AG08395 (cell line): Measurements from ENCODE around the gene WNT4.
A peak's percentile ranks its signal among the peaks of the same experiment; 100 is the strongest.

Source experiments
- DNase-seq: peaks from one replicate; pipeline ENCODE4 v3.0.0; 2012; ENCODE audit warnings: mixed read lengths, low spot score

WNT4 gene

DNA sequence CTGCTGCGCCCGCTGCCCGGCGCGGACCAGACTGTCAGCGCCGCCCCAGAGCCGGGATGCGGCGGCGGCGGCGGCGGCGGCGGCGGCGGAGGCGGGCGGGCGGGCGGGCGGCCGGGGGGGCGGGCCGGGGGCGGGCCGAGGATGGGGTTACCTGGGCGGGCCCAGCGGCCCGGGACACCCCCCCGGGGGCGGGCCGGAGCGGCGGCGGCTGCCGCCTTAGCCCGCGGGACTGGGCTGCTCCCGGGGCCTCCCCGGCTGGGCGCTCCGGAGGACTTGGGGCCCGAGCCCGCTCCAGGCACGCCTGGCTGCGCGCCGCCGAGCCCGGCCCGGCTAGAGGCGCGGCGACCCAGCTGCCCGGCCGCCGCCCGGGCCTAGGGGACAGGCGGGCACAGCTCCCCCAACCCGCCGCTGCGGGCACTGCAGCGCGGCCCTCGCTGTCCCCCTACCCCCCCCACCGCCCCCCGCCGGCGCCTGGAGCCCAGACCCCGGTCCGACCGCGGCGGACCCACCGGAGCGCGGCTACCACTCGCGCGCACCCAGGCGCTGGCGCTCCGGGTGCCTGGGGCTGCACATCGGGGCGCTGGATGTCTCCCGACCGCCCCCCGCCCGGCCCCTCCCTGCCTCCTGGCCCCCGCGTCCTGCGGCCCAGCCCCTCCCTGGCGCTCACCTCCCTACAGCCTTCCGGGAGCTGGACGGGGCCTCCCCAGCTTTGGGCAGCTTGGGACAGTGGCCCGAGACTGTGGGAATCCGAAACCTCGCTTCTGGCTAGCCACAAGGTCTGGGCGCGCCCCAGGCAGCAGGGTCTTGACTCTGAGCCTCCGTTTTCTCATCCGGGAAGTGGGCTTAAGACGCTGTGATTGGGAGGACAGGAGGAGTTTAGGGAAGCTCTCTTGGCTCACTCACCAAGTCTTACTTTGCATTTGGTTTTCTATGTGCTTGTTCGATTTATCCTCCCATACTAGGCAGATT lies at the start of gene WNT4:
Gene WNT4 (minus strand): TSS at position 33 of the 969 bp plus-strand sequence. CDS start 175 bp downstream, outside the sequence.
- DNase-seq: peak; percentile 68

DNA sequence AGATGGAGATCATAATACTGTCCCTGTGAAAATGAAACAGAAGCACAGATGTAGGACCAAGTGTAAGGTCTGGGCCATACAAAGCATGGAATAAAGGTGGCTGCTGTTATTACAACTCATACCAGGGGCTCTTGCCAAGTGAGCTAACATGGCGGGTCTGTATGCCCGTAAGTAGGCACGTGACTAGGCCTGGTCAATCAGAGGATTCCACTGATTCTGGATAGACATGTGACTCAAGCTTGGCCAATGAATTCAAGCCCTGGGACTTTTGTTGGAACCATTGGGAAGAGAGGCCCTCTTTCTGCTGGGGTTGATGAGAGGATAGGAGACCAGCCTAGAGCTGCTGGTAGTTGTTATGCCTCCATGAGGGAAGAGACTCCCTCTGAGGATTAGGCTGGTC lies 47.8 kb upstream of the WNT4 start:
- no peak for DNase-seq

DNA sequence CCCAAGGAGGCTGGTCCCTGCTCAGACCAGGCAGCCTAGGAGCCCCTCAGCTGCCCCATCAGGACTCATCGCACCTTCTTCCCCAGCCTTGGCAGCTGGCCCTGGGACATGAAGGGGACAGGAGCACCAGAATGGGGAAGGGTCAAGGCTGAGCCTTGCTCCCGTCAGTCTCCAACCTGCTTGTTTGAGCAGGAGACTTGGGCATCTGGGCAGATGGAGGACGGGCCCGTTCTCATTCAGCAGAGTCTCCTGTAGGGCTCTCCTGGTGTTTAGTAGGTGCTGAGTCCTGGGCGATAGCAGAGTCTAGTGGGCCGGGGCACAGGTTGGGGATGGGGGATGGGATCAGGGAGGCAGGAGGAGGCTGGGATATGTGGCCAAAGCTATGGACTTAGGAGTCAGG lies 47.4 kb upstream of the WNT4 start:
- no peak for DNase-seq

DNA sequence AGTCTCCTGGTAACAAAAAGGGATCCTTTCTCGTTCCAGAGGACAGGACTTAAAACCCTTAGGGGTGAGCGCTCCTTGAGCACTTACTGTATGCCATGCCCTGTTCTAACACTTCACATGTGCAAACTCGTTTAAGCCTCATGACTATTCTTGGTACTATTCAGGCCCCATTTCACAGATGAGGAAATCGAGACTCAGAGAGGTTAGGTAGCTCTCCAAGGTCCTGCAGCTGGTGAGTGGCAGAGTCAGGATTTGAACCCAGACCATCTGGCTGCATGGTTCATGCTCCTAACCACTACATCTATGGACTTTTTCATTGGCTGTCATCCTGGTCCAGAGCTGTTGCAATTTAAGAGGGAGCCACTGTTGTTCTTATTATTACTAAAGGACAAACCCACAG lies 46.7 kb upstream of the WNT4 start:
- no peak for DNase-seq

DNA sequence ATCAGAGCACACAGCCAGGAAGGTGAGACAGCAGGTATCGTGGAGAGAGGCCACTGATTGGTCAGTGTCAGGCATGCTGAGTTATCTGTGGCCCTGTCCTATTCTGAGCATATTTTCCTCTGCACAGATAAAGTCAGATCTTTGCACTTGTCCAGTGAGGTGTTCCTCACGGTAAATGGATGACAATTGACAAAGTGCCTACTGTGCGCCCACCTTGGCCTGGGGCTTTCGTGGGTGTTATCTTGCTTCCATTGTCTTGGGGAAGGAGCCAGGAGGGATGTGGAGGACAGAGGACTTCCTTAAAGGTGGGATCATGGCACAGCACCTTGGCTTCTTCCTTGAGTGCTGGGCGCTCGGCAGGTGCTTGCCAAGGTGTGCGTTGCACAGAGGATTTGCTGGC lies 46.0 kb upstream of the WNT4 start:
- no peak for DNase-seq

DNA sequence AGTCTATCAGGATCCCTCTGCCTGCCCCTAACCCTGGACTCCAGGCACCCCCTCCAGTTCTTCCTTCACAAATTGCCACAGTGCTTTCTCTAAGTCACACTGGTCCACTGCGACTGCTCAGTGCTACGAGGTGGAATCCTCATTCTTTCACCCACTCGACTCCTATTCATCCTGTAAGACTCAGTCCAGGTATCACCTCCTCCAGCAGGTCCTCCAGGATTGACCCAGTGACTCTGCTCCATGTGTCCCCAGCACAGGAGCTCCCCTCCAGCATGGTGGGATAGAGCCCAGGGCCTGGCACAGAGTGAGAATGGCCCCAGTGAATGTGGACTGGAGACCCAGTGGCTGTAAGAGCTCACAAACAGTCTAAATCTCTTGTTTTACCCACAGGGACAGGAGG lies 45.5 kb upstream of the WNT4 start:
- no peak for DNase-seq

DNA sequence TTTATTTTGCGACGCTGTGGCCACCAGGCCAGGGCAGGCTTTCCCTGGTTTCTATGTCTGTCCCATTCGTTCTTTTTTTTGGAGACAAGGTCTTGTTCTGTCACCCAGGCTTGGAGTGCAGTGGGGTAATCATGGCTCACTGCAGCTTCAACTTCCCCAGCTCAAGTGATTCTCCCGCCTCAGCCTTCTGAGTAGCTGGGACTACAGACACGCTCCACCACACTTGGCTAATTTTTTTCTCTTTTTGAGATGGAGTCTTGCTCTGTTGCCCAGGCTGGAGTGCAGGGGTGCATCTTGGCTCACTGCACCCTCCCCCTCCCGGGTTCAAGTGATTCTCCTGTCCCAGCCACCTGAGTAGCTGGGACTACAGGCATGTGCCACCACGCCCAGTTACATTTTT lies 43.4 kb upstream of the WNT4 start:
- no peak for DNase-seq

DNA sequence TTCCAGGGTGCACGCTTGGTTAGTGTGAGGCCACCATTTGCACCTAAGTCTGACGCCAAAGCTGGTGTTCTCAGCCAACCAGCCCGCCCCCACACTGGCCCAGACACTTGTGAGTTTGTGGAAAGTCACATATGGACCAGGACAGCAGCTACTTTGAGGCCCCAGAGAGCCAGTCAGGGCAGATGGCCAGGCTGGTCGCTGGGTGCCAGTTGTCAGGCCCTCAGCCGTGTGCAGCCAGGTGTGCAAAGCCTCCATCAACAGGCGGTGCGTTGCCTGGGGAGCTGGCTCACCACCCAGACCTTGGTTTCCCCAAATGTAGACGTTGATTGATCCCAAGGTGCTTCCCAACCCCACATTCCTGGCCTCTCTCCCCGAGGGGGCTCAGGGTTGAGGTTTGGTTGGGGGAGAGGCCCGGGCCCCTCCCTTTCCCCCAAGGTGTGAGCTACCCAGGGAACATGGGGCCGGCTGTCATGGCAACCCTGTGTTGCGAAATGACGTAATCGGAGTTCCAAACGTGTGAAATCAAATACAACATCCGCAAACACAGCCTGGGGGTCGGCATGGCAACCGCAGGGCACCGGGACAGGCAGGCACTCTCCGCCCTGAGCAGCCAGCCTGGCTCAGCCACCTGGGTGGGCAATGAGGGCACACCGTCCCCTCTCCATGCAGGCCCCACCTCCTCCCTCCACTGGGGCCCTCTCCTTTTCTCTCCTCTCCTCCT lies 42.2 kb upstream of the WNT4 start:
- DNase-seq: no peak

DNA sequence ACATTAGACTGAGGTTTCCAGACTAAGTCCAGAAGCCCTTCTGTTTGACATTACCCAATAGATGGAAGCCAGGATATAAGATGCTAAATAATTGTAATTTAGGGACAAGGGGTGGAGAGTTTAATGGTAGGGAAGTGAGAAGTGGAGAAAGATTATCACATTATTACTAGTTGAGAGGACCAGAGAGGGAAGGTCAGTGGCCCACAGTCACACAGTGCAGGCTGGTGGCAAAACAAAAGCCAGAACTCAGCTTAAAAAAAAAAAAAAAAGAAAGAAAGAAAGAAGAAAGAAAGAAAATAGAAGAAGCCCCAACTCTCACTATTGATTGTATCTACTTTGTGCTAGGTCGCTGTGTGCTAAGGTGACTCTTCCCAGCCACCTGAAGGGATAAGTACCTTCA lies 41.6 kb upstream of the WNT4 start:
- no peak for DNase-seq

DNA sequence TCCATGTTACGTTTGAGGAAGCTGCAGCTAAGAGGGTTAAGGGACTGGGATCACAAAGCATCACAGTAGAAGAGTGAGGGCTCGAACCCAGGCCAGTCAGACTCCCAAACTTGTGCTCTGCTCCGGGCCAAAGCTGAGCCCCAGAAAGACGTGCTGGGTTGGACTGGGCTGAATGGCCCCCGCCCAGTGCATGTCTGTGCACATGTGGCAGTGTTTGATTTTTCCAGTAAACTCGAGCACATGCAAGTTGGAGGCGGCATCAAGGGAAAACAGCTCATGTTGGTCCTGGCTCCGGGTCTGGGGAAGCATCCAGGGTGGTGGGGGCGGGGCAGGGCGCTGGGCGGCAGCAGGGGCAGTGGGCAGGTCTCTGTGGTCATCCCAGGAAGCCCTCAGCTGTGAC lies 39.8 kb upstream of the WNT4 start:
- DNase-seq: no peak

DNA sequence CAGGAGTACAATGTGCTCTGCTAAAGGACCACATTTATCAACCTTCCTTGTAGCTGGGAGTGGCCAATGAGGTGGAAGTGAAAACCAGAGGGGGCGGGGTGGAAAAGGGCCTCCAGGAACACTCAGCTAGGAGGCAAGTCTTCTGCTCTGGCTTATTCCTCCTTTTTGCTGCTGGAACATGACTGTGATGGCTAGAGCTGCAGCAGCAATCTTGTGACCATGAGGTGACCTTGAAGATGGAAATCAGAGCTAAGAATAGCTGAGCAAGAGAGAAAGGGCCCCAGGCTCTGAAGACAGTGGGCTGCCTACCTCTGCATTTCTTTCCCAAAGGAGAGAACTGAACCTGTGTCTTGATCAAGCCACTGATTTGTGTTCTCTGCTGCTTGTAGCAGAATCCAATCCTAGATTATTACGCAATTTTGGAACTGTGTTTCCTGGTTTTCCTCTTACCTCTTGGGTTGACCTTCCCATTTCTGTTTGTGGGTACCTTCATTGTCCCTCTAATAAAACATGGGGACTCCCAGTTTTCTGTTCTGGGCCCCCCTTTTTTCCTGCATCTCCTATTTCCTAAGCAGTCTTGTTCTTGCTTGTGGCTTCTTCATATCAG lies 36.4 kb upstream of the WNT4 start:
- no peak for DNase-seq

DNA sequence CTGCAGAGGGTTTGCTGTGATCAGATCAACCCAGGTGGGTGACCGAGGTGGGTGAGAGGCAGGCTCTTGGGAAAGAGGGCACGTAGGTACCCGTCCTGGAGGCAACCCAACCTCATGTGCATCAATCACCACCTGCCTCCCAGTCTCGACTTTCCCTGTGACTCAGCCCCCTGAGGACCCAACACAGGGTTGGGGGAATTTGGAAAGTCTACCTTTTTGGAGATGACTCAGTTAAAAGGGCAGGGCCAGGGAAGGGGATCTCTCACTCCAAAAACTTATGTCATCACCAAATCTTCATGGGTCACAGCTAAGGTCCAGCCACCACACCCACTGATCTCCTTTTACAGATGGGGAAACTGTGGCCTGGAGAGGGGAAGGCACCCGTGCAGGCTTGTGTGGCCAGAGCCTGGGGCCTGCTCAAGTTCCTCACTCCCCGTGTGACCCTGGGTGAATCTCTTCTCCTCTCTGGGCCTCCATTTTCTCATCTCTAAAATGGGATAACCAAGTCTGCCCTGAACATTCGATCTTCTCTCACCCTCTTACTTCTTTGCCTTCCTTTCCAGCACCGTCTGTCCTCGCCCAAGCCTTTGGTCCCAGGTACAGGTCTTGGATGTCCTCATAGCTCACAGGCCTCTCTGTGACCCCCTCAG lies 34.6 kb upstream of the WNT4 start:
- no peak for DNase-seq

DNA sequence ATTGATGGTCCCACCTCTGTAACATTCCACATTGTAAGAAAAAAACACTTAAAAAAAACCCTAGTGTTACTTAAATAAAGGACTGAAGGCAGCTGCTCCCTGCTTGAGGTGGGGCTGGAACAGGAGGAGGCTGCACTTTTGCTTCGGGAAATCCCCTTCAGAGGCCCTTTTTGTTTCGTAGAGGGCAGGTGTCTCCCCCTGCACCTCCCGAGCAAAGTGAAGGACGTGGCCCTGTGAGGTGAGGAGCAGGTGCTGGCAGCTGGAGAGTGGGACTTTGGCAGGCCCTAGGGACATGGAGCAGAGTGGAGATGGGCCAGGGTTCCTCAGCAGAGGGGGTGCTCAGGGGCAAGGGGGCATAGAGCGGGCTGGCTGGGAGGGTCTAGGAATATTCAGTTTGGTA lies 33.4 kb upstream of the WNT4 start:
- no peak for DNase-seq

DNA sequence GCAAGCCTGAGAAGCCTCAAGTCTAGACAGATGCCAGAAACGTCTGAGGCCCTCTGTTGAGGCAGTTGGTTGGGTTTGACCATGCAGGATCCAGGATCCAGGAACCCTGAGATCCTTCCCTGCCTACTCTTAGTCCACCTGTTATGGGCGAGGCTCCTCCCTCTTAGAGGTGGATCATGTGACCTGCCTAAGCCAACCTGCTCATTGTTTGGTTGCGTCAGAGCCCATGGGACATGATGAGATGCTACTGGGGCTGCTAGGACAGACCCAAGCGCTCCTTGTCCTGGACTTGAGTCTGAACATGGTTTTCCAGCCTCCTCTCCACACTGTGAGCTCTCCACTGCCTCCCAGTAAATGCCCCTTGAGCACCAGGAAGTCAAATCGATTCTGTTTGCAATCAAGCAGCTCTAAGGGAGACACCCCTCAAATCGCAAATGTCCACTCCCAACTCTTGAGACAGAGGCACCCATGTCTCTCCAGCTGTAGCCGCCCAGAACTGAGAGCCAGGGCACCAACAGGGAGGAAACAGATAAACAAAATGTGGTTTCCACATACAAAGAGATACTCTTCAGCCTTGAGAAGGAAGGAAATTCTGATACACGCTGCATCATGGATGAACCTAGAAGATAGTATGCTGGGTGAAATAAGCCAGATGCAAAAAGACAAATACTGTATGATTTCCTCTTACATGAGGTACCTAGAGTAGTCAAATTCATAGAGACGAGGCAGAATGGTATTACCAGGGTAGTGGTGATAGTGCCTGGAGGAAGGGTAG lies 31.7 kb upstream of the WNT4 start:
- DNase-seq: no peak

DNA sequence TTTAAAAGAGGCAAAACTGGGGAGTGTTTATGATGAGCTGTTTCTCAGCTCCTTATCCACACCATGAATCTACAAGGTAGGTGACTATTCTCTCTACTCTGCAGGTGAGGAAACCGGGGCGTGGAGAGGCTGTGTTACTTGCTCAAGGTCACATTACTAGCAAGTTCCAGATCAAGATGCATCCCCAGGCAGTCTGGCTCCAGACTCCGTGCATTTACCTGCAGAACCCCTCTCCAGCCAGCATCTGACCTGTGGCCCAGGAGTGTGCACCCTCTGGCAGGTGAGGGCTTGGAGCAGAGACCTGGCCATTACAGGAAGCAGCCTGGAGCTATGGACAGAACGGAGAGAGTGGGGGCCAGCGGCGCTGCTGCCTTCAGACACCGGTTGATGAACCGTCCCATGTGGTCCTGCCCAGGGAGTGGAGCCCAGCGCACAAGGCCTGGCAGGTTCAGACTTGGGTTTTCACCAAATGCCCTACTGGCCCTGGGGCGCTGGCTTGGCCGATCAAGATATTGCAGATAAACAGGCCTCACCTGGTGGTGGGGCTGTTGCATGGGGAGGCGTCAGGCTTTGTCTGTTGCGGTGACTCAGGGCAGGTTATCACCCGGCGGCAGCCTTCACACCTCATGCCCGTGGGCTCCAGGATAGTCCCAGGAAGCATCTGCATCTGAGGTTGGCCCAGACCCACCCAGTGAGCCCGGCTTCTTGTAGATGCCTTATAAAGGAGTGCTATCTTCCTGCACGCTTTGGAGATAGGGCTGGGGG lies 29.2 kb upstream of the WNT4 start:
- DNase-seq: no peak

DNA sequence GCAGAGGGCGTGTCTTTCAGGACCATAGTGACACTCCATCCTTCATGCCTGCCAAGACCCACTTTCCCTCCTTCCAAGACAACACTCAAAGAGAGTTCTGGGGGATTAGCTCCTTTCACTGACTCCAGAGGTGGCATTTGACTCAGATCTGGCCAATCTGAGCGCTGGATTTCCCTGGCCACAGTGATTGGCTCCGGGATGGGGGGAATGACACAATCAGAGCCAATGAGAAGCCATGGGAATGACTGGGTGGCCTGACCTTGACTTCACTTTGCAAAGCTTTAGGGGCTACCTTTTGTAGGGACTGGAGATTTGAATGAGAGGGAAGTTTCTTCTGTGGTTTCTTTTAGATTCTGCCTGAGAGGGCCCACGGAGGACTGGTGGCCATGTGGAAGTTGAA lies 26.9 kb upstream of the WNT4 start:
- no peak for DNase-seq

DNA sequence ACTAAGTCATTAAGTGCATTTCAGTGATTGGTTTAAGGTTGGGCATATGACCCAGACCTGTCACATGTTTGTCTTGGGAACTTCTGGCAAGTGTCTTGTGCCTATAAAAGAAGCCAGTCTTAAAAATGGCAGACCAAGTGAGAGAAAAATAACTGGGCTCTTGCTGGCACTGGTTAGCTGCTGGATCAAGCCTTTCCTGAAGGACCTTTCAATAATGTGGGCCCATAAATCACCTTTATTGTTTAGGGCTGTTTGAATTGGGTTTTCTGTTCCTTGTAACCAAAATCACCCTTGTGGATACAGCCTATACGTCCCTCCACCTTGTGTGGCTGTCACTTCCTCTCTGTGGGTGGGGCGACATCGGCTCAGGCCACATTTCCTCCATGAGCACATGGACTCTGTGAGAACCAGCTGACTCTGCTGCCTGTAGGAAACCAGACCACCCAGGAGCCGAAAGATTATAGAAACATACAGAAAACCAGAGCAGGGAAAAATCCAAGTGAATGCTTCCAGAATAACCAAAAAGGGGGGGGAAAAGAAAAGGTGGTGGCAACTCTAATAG lies 25.6 kb upstream of the WNT4 start:
- DNase-seq: no peak

DNA sequence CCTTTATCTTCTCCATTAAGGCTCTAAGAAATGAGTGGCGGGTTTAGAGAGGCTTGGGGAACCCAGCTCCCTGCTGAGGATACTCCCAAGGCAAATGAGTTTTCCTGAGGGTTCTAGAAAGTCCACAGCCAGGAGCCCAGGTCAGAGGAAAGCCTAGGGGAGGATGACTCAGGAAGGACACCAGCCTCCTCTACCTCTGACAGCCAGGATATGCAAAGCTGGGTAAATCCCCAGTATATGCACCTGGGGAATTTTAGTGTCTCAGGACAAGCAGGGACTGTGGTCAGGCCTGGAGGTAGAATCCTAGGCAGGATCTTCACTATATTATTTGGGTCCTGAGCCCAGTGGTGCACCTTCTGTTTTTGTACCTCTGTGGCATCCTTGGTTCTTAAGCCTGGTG lies 23.5 kb upstream of the WNT4 start:
- DNase-seq: no peak

DNA sequence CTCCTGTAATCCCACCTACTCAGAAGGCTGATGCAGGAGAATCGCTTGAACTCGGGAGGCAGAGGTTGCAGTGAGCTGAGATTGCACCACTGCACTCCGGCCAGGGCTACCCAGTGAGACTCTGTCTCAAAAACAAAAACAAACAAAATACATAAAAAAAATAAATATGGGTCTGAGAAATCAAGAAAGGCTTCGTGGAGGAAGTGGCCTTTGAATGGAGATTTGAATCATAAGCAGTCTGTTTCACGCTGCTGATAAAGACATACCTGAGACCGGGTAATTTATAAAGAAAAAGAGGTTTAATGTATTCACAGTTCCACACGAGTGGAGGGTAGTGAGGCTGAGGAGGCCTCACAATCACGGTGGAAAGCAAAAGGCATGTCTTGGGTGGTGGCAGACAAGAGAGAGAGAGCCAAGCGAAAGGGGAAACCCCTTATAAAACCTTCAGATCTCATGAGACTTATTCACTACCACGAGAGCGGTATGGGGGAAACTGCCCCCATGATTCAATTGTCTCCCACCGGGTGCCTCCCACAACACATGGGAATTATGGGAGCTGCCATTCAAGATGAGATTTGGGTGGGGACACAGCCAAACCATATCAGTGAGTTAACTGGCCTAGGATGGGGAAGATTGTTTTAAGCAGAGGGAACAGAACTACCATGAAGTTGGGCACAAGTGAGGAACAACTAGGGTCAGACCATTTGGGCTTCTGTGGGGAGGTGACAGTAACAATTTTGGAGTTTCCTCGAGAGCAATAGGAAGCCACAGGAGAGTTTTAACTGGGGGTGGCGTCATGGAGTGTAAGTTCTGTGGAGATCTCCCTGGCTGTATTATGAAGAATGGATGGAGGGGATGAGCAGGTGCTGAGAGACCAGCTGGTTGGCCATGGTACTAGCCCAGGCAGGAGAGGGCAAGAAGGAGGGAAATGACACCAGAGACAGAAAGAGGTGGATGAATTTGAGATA lies 22.2 kb upstream of the WNT4 start:
- no peak for DNase-seq
